ENCODE measurements around the gene GAA. TPM values are rescaled to one million over a fixed set of nuclear protein-coding genes. Genes with fewer than 3 reads are reported as not detected.
A peak's percentile ranks its signal among the peaks of the same experiment; 100 is the strongest.

GAA gene
- polyA plus RNA-seq, 1 of the 3 experiments (the other 2 are of a cell fraction): 27.3 TPM

- Histone ChIP-seq H3K4me2 (0 out of 2 replicates have a peak overlapping the region, but pooled peaks have one; percentile 9), H3K27ac (ENCODE audit: low read depth in 2 of 2, low read length in 1 of 2) (peak overlapping the region in 1 of 2 experiments; percentile 2; a peak in 1 of 4 replicates), H3K4me1 (ENCODE audit: control insufficient read depth in 1 of 2, insufficient read depth in 2 of 2, low read depth in 1 of 2, low read length in 1 of 2) (peaks cover 5 to 12% of the 10 kb centered on the region in 2 experiments; a peak in 1 of 4 replicates), H3K9me3 (no peaks in the 10 kb centered on the region), H3K27me3 (ENCODE audit: insufficient read depth) (no peaks in the 10 kb centered on the region), H3K79me2 (ENCODE audit: insufficient read depth) (peaks cover 30% of the 10 kb centered on the region), H3K4me3 (ENCODE audit: low read depth in 2 of 2, low read length in 1 of 2) (no peak overlapping the region), H2AFZ (ENCODE audit: low read depth) (no peak overlapping the region), H3K9ac (no peak overlapping the region), H3F3A (replicated peaks; ENCODE audit: insufficient read depth) (peaks cover 4% of the 10 kb centered on the region), H3K9me2 (no peaks in the 10 kb centered on the region), H4K20me1 (ENCODE audit: insufficient read depth) (peaks cover under 1% of the 10 kb centered on the region; the same call in 1 of the 2 replicates), H3K36me3 (replicated peaks in 1 of 2; ENCODE audit: control insufficient read depth in 1 of 2, insufficient read depth in 2 of 2, low read length in 1 of 2) (peaks cover 0 to 7% of the 10 kb centered on the region in 2 experiments)
- no peak for DNase-seq
- ChIA-PET CTCF (interaction anchor here (0.8 kb wide), 1 partner anchor 9 kb away, joined by 3 read pairs; no protein-coding TSS in a partner anchor), POLR2A (interaction anchor here (1.5 kb wide), 1 partner anchor 50 kb away, joined by 5 read pairs; the partner anchor contains the start of gene GAA)
- TF ChIP-seq NFIC (IDR thresholded peaks at IDR 0.05; ENCODE audit: borderline replicate concordance) (no peak), NRF1 (IDR thresholded peaks at IDR 0.05; ENCODE audit: low read depth, low read length) (no peak), ELF1 (IDR thresholded peaks at IDR 0.05) (no peak), TCF12 (IDR thresholded peaks at IDR 0.05) (no peak), CTCF (IDR thresholded peaks at IDR 0.05) (no peak), RCOR1 (IDR thresholded peaks at IDR 0.05; ENCODE audit: low read length) (no peak), MEF2A (IDR thresholded peaks at IDR 0.05; ENCODE audit: borderline replicate concordance, low read depth) (no peak), MAX (IDR thresholded peaks at IDR 0.05; ENCODE audit: low read depth) (0 out of 2 replicates have a peak, but pooled peaks have one; percentile 18), FOXM1 (IDR thresholded peaks at IDR 0.05; ENCODE audit: low read depth) (no peak)
- TF ChIP-seq, protein P1, sequence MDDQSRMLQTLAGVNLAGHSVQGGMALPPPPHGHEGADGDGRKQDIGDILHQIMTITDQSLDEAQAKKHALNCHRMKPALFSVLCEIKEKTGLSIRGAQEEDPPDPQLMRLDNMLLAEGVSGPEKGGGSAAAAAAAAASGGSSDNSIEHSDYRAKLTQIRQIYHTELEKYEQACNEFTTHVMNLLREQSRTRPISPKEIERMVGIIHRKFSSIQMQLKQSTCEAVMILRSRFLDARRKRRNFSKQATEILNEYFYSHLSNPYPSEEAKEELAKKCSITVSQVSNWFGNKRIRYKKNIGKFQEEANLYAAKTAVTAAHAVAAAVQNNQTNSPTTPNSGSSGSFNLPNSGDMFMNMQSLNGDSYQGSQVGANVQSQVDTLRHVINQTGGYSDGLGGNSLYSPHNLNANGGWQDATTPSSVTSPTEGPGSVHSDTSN (IDR thresholded peaks at IDR 0.05): peak; percentile 57; the same call in 1 of the 2 replicates
- TF ChIP-seq, protein P2, sequence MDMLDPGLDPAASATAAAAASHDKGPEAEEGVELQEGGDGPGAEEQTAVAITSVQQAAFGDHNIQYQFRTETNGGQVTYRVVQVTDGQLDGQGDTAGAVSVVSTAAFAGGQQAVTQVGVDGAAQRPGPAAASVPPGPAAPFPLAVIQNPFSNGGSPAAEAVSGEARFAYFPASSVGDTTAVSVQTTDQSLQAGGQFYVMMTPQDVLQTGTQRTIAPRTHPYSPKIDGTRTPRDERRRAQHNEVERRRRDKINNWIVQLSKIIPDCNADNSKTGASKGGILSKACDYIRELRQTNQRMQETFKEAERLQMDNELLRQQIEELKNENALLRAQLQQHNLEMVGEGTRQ (IDR thresholded peaks at IDR 0.05; ENCODE audit: borderline replicate concordance, low read depth, low read length): no peak
- WGBS (ENCODE audit: low lambda C conversion rate): 63% methylated on average over 5 of the region's 5 CpGs
Measured at GRCh38 chr17:80151333-80151732, 50.0 kb downstream of the GAA start.

DNA sequence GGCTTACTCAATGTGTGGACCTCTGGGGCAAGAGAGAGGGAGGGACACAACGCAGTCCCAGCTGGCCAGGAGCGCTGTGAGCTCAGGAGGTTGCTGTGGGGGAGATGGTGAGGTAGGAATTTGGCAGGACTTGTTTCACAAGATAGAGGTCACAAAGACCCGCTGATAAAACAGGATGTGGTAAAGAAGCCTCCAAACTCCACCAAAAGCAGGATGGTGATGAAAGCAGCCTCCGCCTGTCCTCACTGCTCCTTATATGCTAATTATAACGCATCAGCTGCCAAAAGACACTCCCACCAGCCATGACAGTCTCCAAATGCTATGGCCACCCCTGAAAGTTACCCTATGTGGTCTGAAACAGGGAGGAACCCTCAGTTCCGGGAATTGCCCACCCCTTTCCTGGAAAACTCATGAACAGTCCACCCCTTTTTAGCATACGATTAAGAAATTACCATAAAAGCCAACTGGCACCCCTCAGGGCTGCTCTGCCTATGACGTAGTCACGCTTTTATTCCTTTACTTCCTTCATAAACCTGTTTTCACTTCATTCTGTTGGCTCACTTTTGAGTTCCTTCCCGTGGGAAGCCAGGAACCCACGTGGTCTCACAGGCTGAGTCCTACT lies 50.8 kb downstream of the GAA start:
- H3F3A ChIP-seq (replicated peaks; ENCODE audit: insufficient read depth): peaks cover 4% of the 10 kb centered on the region
- no peaks in the 10 kb centered on the region for H3K27me3 ChIP-seq (ENCODE audit: insufficient read depth)
- no peak overlapping the region for H3K4me2 ChIP-seq
- no peak overlapping the region for H2AFZ ChIP-seq (ENCODE audit: low read depth)
- ChIA-PET CTCF (no interaction called here), POLR2A (no interaction called here)
- peaks cover 25% of the 10 kb centered on the region for H3K79me2 ChIP-seq (ENCODE audit: insufficient read depth)
- H3K27ac ChIP-seq (ENCODE audit: low read depth in 2 of 2, low read length in 1 of 2): no peak overlapping the region
- H3K9ac ChIP-seq: no peak overlapping the region
- peaks cover 5 to 12% of the 10 kb centered on the region in 2 experiments; a peak in 1 of 4 replicates for H3K4me1 ChIP-seq (ENCODE audit: control insufficient read depth in 1 of 2, insufficient read depth in 2 of 2, low read depth in 1 of 2, low read length in 1 of 2)
- no peak overlapping the region for H3K4me3 ChIP-seq (ENCODE audit: low read depth in 2 of 2, low read length in 1 of 2)
- H3K9me3 ChIP-seq: no peaks in the 10 kb centered on the region
- H4K20me1 ChIP-seq (ENCODE audit: insufficient read depth): no peaks in the 10 kb centered on the region
- no peak for DNase-seq
- WGBS (ENCODE audit: low lambda C conversion rate): 84% methylated on average over 11 of the region's 11 CpGs
- no peaks in the 10 kb centered on the region for H3K9me2 ChIP-seq
- H3K36me3 ChIP-seq (replicated peaks in 1 of 2; ENCODE audit: control insufficient read depth in 1 of 2, insufficient read depth in 2 of 2, low read length in 1 of 2): peaks cover 0 to 7% of the 10 kb centered on the region in 2 experiments
- TF ChIP-seq RXRA (IDR thresholded peaks at IDR 0.05; ENCODE audit: borderline replicate concordance, low read depth) (no peak), JUND (IDR thresholded peaks at IDR 0.05) (no peak), MAX (IDR thresholded peaks at IDR 0.05; ENCODE audit: low read depth) (no peak), SMC3 (IDR thresholded peaks at IDR 0.05; ENCODE audit: low read depth, low read length) (no peak), CTCF (IDR thresholded peaks at IDR 0.05) (no peak), RCOR1 (IDR thresholded peaks at IDR 0.05; ENCODE audit: low read length) (no peak), RAD21 (IDR thresholded peaks at IDR 0.05; ENCODE audit: low read length) (no peak)
- TF ChIP-seq, protein P3, sequence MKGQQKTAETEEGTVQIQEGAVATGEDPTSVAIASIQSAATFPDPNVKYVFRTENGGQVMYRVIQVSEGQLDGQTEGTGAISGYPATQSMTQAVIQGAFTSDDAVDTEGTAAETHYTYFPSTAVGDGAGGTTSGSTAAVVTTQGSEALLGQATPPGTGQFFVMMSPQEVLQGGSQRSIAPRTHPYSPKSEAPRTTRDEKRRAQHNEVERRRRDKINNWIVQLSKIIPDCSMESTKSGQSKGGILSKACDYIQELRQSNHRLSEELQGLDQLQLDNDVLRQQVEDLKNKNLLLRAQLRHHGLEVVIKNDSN (IDR thresholded peaks at IDR 0.05; ENCODE audit: borderline replicate concordance, low read depth): no peak
- TF ChIP-seq, protein P4, sequence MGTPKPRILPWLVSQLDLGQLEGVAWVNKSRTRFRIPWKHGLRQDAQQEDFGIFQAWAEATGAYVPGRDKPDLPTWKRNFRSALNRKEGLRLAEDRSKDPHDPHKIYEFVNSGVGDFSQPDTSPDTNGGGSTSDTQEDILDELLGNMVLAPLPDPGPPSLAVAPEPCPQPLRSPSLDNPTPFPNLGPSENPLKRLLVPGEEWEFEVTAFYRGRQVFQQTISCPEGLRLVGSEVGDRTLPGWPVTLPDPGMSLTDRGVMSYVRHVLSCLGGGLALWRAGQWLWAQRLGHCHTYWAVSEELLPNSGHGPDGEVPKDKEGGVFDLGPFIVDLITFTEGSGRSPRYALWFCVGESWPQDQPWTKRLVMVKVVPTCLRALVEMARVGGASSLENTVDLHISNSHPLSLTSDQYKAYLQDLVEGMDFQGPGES (IDR thresholded peaks at IDR 0.05; ENCODE audit: low read depth, low read length): no peak
